NT2/D1 (cell line): ENCODE results near the gene NSMCE1.

Experiments
- YY1 ChIP-seq: IDR thresholded peaks from 2 replicates; pipeline ENCODE4 v1.6.1; 2011; ENCODE audit not compliant: insufficient read length, insufficient read depth
- ZNF274 ChIP-seq: IDR thresholded peaks from 2 replicates; pipeline ENCODE4 v1.6.1; 2011; ENCODE audit warnings: mild to moderate bottlenecking, low read depth, low read length

DNA sequence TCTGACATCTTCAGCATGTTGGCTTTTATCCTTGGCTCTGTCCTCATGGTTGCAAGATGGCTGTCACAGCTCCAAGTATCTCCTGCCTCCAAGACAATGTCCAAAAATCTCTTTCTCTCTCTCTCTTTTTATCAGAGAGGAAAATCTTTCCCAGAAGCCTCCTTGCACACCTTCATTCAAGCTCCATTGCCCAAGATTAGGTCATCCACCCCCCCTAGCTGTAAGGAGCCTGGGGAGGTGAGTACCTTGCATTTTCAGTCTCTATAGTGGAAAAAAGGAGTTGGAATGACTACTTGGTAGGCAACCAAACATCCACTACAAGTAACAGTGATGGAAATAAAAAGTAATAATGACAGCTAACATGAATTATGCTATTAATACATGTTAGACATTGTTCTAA, 22.0 kb upstream of the NSMCE1 start:
- TF ChIP-seq YY1 (no peak), ZNF274 (no peak)
